ENCODE measurements around the gene SLC49A3.
"Not testable (repeated sequence)": the region's sequence is repeated elsewhere in the genome, so short reads cannot be mapped to it uniquely, and the experiment has no call there.

SLC49A3 gene

GRCh38 chr4:702618-703048 lies 13.7 kb upstream of the SLC49A3 start:
- DNase-seq (ENCODE audit: low spot score): no peak

- no peak for DNase-seq (ENCODE audit: low spot score)
Measured at GRCh38 chr4:700587-701264, 11.8 kb upstream of the SLC49A3 start.

DNA sequence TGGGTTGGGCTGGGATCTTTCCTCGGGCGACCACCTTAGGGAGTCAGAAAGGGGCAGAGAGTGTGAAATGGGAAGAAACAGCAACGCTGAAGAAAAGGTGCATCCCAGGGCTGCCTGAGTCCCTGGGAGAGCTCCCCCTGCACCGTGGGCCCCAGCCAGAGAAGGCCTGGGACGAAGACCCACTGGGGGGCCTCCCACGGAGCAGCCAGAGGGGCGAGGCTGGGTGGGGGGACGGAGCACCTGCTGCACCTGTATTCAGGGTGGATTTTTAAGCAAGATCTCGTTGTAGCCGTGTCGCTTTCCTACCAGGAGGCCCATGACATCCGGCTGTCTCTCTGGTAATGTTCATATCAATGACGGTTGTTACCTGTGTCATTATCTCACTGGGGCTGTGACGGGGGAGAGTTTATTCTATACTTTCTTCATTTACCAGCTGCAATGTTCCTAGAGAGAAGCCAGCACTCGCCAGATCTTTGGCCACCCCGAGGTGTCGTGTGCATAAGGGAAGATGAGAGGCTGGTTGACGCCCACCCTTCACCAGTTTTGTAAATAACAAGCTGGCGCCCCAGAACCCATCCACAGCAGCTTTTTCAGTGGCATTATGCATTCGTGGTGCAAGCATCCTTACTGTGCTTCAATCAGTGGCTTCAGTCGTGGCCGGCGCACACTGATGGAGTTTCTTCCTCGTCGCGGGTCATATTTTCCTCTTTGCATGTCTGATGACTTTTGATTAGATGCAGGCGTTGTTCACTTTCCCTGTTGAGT lies 11.0 kb upstream of the SLC49A3 start:
- no peak for DNase-seq (ENCODE audit: low spot score)

DNA sequence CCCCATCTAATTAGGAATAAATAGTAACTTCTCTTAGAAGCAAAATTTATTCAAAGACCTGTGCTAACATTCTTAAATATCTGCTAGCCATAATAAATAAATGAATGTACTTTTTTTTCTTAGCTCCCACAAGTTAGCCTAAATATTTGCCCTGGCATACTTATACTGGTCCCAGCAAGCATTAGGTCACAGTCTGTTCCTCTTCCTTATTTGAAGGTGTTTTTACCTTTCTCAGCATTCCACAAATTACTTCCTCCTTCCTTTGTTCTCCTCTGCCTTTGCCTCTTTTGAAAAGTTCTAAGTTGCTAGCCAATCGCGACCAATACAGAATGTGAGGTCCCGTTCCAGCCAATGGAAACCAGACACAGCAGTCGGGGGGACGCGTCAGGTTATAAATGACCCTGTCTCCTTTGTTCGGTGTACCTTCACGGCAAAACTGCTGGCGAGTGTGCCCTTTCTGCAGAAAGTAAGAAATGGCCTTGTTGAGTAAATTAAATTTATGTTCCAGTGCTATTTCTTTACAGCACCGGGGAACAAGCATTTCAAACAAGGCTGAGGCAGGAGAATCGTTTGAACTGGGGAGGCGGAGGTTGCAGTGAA lies 5.5 kb upstream of the SLC49A3 start:
- not testable (repeated sequence) for DNase-seq (ENCODE audit: low spot score)

DNA sequence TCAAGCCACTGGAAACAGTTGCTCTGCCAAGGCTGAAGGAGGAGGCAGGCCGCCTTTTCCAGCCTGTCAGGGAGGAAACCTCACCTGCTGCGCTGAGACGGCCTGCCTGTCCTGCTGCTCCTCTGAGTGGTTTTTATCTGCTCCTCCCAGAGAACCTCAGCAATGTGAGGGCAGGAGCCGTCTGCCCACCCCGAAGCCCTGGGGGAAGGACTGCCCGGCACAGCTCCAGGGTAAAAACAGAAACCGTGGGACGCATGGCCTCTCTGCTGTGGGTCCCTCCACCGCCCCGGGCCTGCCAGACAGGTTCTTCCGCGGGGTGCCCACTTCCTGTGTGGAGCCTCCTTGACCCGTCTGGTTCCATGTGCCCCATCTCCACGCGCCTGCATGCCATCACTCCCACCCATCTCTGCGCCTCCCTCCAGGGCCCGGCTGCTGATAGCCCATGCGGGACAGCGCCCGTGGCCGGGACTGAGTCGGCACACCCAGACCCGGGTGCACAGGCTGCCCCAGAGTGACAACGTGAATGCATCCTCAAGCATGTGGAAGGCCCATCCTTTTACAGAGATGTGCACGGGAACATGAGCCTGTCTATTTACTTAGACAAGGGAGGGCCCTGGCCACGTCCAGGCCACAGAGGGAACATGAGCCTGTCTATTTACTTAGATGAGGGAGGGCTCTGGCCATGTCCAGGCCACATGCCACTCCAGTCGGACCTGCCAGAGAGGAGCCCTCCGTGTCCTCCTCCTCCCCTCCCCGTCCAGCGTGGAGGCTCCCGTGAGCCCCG lies 4.0 kb upstream of the SLC49A3 start:
- DNase-seq (ENCODE audit: low spot score): no peak

DNA sequence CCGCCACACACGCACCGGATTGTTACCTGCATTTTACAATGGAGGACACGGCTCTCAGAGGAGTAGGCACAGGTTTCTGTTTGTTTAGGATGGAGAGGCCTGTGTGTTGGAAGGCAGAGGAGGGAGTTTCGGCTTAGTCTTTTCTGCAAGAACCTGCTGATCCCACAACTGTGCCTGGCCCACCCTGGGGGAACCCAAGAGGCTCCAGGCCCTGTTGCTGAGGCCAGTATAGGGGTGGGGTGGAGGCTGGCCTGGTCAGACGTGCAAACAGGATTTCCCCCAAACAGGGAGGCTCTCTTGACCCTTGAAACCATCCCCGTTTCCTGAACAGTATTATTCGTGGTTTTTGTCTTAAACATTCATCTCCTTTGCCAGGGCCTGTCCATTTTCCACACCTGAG lies 772 bp upstream of the SLC49A3 start:
- DNase-seq (ENCODE audit: low spot score): no peak

GRCh38 chr4:687971-688853 lies 739 bp downstream of the SLC49A3 start:
- DNase-seq (ENCODE audit: low spot score): no peak

DNA sequence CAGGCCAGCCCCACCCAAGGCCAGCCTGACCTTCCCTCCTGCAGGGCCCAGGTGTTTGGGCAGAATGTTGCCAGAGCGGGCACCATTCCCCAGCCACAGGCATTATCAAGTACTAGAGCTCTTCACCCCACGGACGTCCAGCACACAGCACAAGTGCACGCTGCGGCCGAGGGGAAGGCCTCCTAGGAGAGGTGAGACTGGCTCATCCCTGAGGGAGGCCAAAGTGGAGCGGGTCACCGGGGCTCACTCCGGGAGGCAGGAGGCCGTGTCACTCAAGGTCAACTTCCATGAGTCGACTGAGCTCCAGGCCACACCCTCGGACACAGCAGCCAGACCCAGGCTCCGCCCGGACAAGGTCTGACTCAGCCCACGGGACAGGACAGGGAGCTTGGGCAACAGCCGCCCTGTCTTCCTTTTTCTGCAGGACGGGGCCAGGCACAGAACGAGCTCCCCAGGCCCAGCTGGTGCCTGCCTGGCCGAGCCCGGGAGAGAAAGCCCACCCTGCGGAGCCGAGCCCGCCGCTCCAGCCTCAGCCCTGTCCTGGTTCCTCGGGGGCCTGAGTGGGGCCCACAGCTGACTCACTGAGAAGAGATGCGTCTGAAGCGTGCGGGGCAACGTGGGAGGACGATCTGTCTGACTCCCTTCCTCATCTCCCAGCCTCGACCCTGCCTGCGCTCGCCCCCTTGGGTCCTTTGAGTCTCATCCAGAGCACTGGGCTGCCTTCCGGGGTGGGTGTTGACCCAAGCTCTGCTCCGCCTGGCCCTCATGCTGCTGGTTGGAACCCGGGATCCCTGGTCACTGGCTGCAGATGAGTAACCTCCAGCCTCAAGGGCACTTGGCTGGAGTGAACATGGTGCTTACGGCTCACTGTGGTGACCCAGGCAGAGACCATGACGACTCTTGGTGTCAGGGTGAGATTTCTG lies 1.6 kb downstream of the SLC49A3 start:
- no peak for DNase-seq (ENCODE audit: low spot score)

GRCh38 chr4:686413-687040 lies 2.4 kb downstream of the SLC49A3 start:
- DNase-seq (ENCODE audit: low spot score): no peak

DNA sequence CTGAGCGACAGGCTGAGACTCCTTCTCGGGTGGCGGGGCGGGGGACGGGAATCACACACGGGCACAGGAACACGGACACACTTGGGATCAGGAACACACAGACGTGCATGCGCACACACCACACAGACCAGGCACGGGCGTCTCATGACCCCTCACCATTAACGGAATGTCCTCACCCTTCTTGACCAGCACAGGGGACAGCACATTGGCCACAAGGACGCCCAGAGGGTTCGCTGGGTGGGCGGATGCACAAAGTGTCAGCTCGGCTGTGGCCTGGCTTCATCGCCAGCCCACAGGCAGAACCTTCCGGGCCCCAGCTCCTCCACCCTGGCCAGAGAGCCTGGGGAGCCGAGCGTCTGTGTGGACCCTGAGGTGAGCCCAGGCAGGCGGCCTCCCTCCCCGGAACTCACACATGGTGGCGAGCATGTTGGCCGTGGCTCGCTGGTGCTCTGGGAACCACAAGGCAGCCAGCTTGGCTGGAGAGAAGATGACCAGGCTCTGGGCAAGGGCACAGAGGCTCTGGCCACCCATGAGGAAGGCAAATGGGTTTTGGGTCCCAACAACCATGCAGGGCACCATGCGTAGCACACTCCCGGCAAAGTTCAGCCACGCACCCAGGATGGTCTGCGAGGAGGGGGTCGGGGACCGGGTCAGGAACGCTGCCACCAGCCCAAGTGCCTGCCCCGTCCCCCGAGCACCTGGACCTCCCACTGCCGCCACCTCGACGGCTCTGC lies 3.1 kb downstream of the SLC49A3 start:
- no peak for DNase-seq (ENCODE audit: low spot score)

DNA sequence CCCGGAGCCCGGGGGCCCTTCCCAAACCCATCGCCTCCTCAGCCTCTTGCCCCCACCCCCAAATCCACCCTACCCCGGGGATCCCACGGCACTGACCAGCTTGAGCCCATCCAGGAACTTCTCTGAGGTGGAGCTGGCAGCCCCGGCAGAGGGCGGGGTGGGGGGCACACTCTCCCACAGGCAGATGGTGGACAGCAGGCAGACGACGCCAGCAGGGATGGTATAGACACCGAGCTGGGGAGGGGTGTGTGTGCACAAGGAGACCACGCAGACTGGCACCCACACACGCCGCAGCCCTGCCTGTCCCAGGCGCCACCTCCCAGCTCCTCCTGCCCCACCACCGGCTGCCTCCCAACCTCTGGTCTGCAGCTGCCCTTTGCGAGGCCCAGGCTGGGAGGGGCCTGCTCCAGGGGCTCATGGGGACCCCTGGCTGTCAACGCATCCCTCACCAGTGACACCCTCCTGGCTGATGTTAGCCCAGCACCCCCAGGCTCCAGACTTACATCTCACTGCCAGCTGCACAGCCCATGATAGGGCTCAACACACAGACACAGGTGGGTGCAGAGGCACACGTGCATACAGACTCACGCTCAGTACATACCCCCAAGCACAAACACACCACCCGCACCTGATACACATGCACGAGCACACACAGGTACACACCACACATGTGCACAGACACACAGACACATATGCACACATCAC lies 4.2 kb downstream of the SLC49A3 start:
- DNase-seq (ENCODE audit: low spot score): no peak

DNA sequence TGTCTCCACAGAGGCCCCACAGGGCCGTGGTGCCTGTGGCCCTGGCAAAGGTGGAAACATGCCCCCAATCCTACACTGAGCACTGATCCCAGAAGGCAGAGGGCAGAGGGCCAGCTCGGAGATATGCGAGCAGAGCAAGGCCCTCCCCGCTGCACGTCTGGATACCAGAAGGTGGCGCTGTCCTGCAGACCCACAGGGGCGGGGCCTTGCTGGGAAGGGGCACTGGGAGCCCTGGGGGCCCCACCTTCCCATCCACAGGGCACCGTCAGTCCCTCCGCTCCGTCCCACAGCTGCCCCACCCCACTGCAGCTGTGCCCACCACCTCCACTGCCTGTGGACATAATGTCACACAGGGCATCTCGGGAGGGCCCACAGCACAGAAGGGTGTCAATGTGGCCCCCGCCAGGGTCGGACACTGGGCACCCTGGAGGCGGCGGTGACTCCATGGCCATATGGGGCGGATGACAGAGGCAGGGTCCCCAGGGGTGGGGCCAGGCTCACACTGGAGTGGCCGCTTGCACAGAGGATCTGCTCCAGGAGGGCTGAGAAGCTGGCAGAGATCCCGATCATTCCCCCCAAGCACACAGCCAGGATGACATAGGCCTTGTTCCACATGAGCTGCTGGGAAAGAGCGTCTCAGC lies 4.8 kb downstream of the SLC49A3 start:
- peak; percentile 81 for DNase-seq (ENCODE audit: low spot score)

GRCh38 chr4:683247-683897 lies 5.6 kb downstream of the SLC49A3 start:
- no peak for DNase-seq (ENCODE audit: low spot score)

DNA sequence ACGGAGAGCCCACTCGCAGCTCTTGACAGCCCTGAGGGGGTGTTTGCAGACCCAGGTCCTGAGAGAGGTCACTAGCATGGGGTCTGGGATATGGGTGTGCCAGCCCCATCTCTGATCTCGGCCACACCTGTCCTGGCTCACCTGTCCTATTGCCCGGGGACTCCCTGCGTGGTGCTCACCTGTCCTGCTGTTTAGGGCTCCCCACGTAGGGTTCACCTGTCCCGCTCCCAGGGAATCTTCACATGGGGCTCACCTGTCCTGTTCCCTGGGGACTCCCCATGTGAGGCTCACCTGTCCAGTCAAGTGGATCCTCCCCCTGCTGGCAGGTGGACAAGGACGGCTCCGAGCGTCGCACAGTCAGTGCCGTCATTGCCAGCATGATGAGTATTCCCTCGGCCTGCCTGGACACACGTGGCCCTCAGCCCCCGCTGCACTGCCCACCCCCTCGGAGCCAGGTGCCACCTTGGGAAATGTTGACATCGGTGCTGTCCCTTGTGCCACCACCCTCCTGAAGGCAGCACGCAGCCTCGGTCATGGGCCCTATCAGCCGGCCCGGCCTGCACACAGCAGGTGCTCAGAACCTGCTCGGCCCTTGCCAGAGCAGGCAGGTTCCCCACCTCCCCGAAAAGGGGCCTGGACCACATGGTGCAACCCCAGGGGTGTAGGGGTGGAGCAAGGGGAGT lies 6.3 kb downstream of the SLC49A3 start:
- no peak for DNase-seq (ENCODE audit: low spot score)

GRCh38 chr4:681736-682451 lies 7.1 kb downstream of the SLC49A3 start:
- no peak for DNase-seq (ENCODE audit: low spot score)
